G401 (cell line): ENCODE data around the gene MYCBP2. TPM values are rescaled to one million over a fixed set of nuclear protein-coding genes. Genes with fewer than 3 reads are reported as not detected.

ENCODE experiments used
- DNase-seq: peaks from one replicate; pipeline ENCODE4 v3.0.0-alpha.2; 2015; ENCODE audit warnings: low spot score
- in situ Hi-C: cut with HindIII; loops from 2 replicates; pipeline ENCODE4 v1.10.0; 2016; ENCODE audit warnings: low sequenced_read_pairs, mixed read lengths
- total RNA-seq: library from RNA; depleted of rRNA; stranded (reverse); fragments of >200 nt; shearing (Covaris generic); gene quantifications from 2 replicates; pipeline ENCODE4 v1.2.3, GENCODE V29; 2014

Gene MYCBP2
- total RNA-seq, 1 experiment from 2014 or later, result 9.2 TPM

GRCh38 chr13:77056382-77056781 lies 270.5 kb downstream of the MYCBP2 start:
- DNase-seq, result no peak
- in situ Hi-C loops, result no loop called here

GRCh38 chr13:77055158-77055557 lies 271.7 kb downstream of the MYCBP2 start:
- no peak for DNase-seq
- in situ Hi-C loops, result no loop called here

GRCh38 chr13:77053192-77053591 lies 273.7 kb downstream of the MYCBP2 start:
- DNase-seq, result no peak
- in situ Hi-C loops, result no loop called here

- no peak for DNase-seq
Measured at GRCh38 chr13:77048681-77049080, 278.2 kb downstream of the MYCBP2 start.

GRCh38 chr13:77047649-77048343 lies 279.1 kb downstream of the MYCBP2 start:
- in situ Hi-C loops, result no loop called here

More at GRCh38 chr13:77048681-77049080, 278.2 kb downstream of the MYCBP2 start:
- in situ Hi-C loops, result no loop called here

GRCh38 chr13:77042566-77043177 lies 284.2 kb downstream of the MYCBP2 start:
- in situ Hi-C loops, result no loop called here
- no peak for DNase-seq

More at GRCh38 chr13:77047649-77048343, 279.1 kb downstream of the MYCBP2 start:
- no peak for DNase-seq

GRCh38 chr13:77040835-77041234 lies 286.1 kb downstream of the MYCBP2 start:
- in situ Hi-C loops, result no loop called here
- no peak for DNase-seq

GRCh38 chr13:77040076-77040475 lies 286.8 kb downstream of the MYCBP2 start:
- in situ Hi-C loops, result no loop called here
- no peak for DNase-seq

GRCh38 chr13:77038907-77039480 lies 287.9 kb downstream of the MYCBP2 start:
- DNase-seq, result no peak
- in situ Hi-C loops, result no loop called here

GRCh38 chr13:77036279-77036678 lies 290.6 kb downstream of the MYCBP2 start:
- in situ Hi-C loops, result no loop called here
- no peak for DNase-seq

GRCh38 chr13:77034881-77035280 lies 292.0 kb downstream of the MYCBP2 start:
- in situ Hi-C loops, result no loop called here

GRCh38 chr13:77033717-77034302 lies 293.1 kb downstream of the MYCBP2 start:
- DNase-seq, result no peak

More at GRCh38 chr13:77034881-77035280, 292.0 kb downstream of the MYCBP2 start:
- no peak for DNase-seq

GRCh38 chr13:77031656-77032243 lies 295.1 kb downstream of the MYCBP2 start:
- no peak for DNase-seq
- in situ Hi-C loops, result no loop called here

More at GRCh38 chr13:77033717-77034302, 293.1 kb downstream of the MYCBP2 start:
- in situ Hi-C loops, result no loop called here

- DNase-seq, result no peak
- in situ Hi-C loops, result no loop called here
Measured at GRCh38 chr13:77029436-77029835, 297.5 kb downstream of the MYCBP2 start.

GRCh38 chr13:77028202-77028601 lies 298.7 kb downstream of the MYCBP2 start:
- in situ Hi-C loops, result no loop called here
- DNase-seq, result no peak

- DNase-seq, result peak; percentile 87
- in situ Hi-C loops, result no loop called here
Measured at GRCh38 chr13:77026861-77027621, 299.9 kb downstream of the MYCBP2 start, which contains the start of gene FBXL3. FBXL3 (minus strand) TSS chr13:77027159; CDS start chr13:77021860, 5,299 bp downstream.

- DNase-seq, result peak; percentile 67
- in situ Hi-C loops, result no loop called here
Measured at GRCh38 chr13:77026255-77026860, 300.5 kb downstream of the MYCBP2 start.

- in situ Hi-C loops, result no loop called here
- peak; percentile 53 for DNase-seq
Measured at GRCh38 chr13:77022341-77022740, 304.6 kb downstream of the MYCBP2 start.
